Measurements from ENCODE around the gene SLC22A12.

DNA sequence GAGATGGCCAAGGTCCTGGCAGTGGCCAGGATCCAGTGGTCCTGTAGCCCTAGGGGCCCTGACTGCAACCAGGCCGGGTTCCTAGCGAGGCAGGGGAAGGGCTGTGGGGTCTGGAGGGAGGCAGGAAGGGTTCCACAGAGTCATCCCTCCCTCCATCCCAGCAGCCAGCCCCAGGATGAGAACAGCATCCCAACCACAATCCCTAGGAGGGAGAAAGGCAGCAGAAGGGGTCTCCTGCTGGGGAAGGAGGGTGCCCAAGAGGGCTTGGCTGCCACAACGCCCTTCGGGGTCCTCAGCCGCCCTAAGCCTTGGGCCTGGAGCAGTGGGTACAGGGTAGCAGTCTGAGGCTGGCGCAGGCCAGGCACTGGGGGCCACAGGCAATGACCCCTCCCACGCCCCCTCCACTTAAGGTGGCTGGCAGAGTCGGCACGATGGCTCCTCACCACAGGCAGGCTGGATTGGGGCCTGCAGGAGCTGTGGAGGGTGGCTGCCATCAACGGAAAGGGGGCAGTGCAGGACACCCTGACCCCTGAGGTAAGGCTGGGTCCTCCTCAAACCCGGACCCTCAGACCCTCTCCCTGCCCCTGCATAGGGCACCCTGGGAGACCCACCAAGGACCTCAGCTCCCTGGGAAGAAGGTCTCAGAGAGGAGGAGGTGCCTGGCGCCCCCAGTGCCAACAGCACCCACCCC is 7.2 kb downstream of the SLC22A12 start:
- TF ChIP-seq POLR2AphosphoS5 (IDR thresholded peaks at IDR 0.05; ENCODE audit: borderline replicate concordance, low read depth, low read length) (no peak), EZH2 (IDR thresholded peaks at IDR 0.05) (no peak)
